ENCODE results near the gene RIIAD1. TPM values are rescaled to one million over a fixed set of nuclear protein-coding genes. Genes with fewer than 3 reads are reported as not detected.

The RIIAD1 gene
- total RNA-seq, 1 experiment from 2014 or later: not detected

- no peaks in the 10 kb centered on the region for H3K4me1 Mint-ChIP-seq
- peaks cover 18% of the 10 kb centered on the region for H3K36me3 Mint-ChIP-seq
- H3K27me3 Mint-ChIP-seq (ENCODE audit: low read depth): no peaks in the 10 kb centered on the region
- TF ChIP-seq CREB1 (CRISPR knock-in tag; IDR thresholded peaks at IDR 0.05): no peak
- no peak overlapping the region for H3K4me3 Mint-ChIP-seq
- ChIA-PET CTCF (no interaction called here), POLR2A (no interaction called here)
- DNase-seq (ENCODE audit: low spot score) (no peak), ATAC-seq (no peak)
- H3K9me3 Mint-ChIP-seq: no peaks in the 10 kb centered on the region
- H3K27ac Mint-ChIP-seq: no peak overlapping the region
Observed at GRCh38 chr1:151703813-151704212, 17.5 kb upstream of the RIIAD1 start.

GRCh38 chr1:151704246-151704645 is 17.1 kb upstream of the RIIAD1 start:
- no peak overlapping the region for H3K4me3 Mint-ChIP-seq
- no peak overlapping the region for H3K27ac Mint-ChIP-seq
- no peaks in the 10 kb centered on the region for H3K9me3 Mint-ChIP-seq
- CTCF ChIA-PET: no interaction called here
- POLR2A ChIA-PET: no interaction called here
- H3K27me3 Mint-ChIP-seq (ENCODE audit: low read depth): no peaks in the 10 kb centered on the region
- H3K4me1 Mint-ChIP-seq: no peaks in the 10 kb centered on the region
- TF ChIP-seq SMAD4 (CRISPR knock-in tag; IDR thresholded peaks at IDR 0.05) (no peak), PREB (CRISPR knock-in tag; IDR thresholded peaks at IDR 0.05; ENCODE audit: borderline replicate concordance) (no peak), JAZF1 (CRISPR knock-in tag; IDR thresholded peaks at IDR 0.05) (no peak), EMX1 (CRISPR knock-in tag; IDR thresholded peaks at IDR 0.05) (no peak), SMAD3 (CRISPR knock-in tag; IDR thresholded peaks at IDR 0.05; ENCODE audit: borderline replicate concordance) (no peak), ERG (CRISPR knock-in tag; IDR thresholded peaks at IDR 0.05) (no peak), ATF2 (CRISPR knock-in tag; IDR thresholded peaks at IDR 0.05; ENCODE audit: borderline replicate concordance, low read depth) (no peak), MYBL2 (CRISPR knock-in tag; IDR thresholded peaks at IDR 0.05) (no peak), ZNF281 (CRISPR knock-in tag; IDR thresholded peaks at IDR 0.05) (no peak), HMGXB4 (CRISPR knock-in tag; IDR thresholded peaks at IDR 0.05) (no peak), IRF1 (CRISPR knock-in tag; IDR thresholded peaks at IDR 0.05) (no peak), AFF4 (CRISPR knock-in tag; IDR thresholded peaks at IDR 0.05; ENCODE audit: borderline replicate concordance) (no peak), HMGA2 (CRISPR knock-in tag; IDR thresholded peaks at IDR 0.05) (no peak), TEAD4 (CRISPR knock-in tag; IDR thresholded peaks at IDR 0.05) (no peak), PRDM15 (CRISPR knock-in tag; IDR thresholded peaks at IDR 0.05) (no peak)
- peaks cover 16% of the 10 kb centered on the region for H3K36me3 Mint-ChIP-seq
- ATAC-seq: no peak
- no peak for DNase-seq (ENCODE audit: low spot score)
